Suprapubic skin (tissue), 4 donors: ENCODE data around the gene CRB2. TPM values are rescaled to one million over a fixed set of nuclear protein-coding genes. Genes with fewer than 3 reads are reported as not detected.

Experiments
- DNase-seq, 2 donors: peaks; one replicate each; pipeline ENCODE4 v3.0.0-alpha.2; 2019; ENCODE audit warnings: low spot score in 2 of 2
- H3K27ac ChIP-seq: fragments of 200-600 bp; sonication (generic); one replicate; pipeline ENCODE4 v1.5.1; 2019
- H3K27me3 ChIP-seq: fragments of 200-600 bp; sonication (generic); one replicate; pipeline ENCODE4 v1.5.1; 2019
- H3K36me3 ChIP-seq: fragments of 200-600 bp; sonication (generic); one replicate; pipeline ENCODE4 v1.5.1; 2019
- H3K4me1 ChIP-seq: fragments of 200-600 bp; sonication (generic); one replicate; pipeline ENCODE4 v1.5.1; 2019
- H3K4me3 ChIP-seq: fragments of 200-600 bp; sonication (generic); one replicate; pipeline ENCODE4 v1.5.1; 2019; ENCODE audit warnings: mild to moderate bottlenecking
- H3K9me3 ChIP-seq: fragments of 200-600 bp; sonication (generic); one replicate; pipeline ENCODE4 v1.5.1; 2019
- EP300 ChIP-seq: sonication (generic); formaldehyde crosslinking; IDR thresholded peaks from one replicate; pipeline ENCODE4 v1.6.1; 2017; ENCODE audit warnings: antibody characterized with exemption
- POLR2A ChIP-seq, 2 donors: fragments of 450-650 bp; IDR thresholded peaks; one replicate each; pipeline ENCODE4 v1.6.1; 2017; ENCODE audit warnings: antibody characterized with exemption in 2 of 2, mild to moderate bottlenecking in 2 of 2, moderate library complexity in 2 of 2
- POLR2AphosphoS5 ChIP-seq, 3 donors: sonication (generic); formaldehyde crosslinking; IDR thresholded peaks; one replicate each; pipeline ENCODE4 v1.6.1; 2017; ENCODE audit warnings: antibody characterized with exemption in 3 of 3
- WGBS: methylation state at CpG from one replicate; pipeline ENCODE4 v1.1.5; 2018; 5-methylcytosine and 5-hydroxymethylcytosine counted together
- total RNA-seq, 4 donors: library from RNA; depleted of rRNA; stranded (reverse); fragments of >200 nt; gene quantifications; one replicate each; pipeline ENCODE4 v1.1.0, GENCODE V29; 2016
- TF ChIP-seq, protein P1 (sequence below), 2 donors: fragments of 200-600 bp in 1 of 2; fragments of 450-650 bp in 1 of 2; sonication (generic) in 1 of 2; IDR thresholded peaks; one replicate each; pipeline ENCODE4 v1.5.1; 2016 to 2019; ENCODE audit warnings: antibody characterized with exemption in 2 of 2, mild to moderate bottlenecking in 1 of 2, moderate library complexity in 1 of 2

Gene CRB2
- total RNA-seq, 4 donors from 2014 or later: not detected

DNA sequence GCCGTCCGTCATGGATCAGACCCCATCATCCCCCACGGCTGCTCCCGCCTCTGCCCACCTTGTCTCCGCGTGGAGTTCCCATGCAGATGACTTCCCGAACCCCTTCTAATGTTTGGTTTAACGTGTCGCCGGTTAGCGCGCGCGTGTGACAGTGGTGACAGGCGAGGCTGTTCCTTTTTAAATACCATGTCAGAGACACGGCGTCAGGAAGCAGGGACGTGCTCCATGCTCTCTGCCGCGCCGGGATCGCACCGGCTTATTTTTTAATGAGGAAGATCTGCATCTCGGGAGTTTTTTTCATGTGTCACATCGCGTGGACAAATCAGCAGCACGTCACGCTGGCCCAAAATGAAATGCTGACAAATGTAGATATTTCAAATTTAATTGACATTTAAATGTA lies 35.9 kb downstream of the CRB2 start:
- Histone ChIP-seq H3K4me1 (no peaks in the 10 kb centered on the region), H3K27ac (no peak overlapping the region), H3K36me3 (no peaks in the 10 kb centered on the region), H3K27me3 (no peaks in the 10 kb centered on the region), H3K9me3 (no peaks in the 10 kb centered on the region), H3K4me3 (no peak overlapping the region)
- DNase-seq: no peak
- WGBS: 94% methylated on average over 28 of the region's 28 CpGs
- TF ChIP-seq, protein P1, sequence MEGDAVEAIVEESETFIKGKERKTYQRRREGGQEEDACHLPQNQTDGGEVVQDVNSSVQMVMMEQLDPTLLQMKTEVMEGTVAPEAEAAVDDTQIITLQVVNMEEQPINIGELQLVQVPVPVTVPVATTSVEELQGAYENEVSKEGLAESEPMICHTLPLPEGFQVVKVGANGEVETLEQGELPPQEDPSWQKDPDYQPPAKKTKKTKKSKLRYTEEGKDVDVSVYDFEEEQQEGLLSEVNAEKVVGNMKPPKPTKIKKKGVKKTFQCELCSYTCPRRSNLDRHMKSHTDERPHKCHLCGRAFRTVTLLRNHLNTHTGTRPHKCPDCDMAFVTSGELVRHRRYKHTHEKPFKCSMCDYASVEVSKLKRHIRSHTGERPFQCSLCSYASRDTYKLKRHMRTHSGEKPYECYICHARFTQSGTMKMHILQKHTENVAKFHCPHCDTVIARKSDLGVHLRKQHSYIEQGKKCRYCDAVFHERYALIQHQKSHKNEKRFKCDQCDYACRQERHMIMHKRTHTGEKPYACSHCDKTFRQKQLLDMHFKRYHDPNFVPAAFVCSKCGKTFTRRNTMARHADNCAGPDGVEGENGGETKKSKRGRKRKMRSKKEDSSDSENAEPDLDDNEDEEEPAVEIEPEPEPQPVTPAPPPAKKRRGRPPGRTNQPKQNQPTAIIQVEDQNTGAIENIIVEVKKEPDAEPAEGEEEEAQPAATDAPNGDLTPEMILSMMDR (IDR thresholded peaks at IDR 0.05): no peak
- TF ChIP-seq EP300: no peak
- no peak for TF ChIP-seq POLR2A (IDR thresholded peaks at IDR 0.05)
- no peak for TF ChIP-seq POLR2AphosphoS5 (IDR thresholded peaks at IDR 0.05)

DNA sequence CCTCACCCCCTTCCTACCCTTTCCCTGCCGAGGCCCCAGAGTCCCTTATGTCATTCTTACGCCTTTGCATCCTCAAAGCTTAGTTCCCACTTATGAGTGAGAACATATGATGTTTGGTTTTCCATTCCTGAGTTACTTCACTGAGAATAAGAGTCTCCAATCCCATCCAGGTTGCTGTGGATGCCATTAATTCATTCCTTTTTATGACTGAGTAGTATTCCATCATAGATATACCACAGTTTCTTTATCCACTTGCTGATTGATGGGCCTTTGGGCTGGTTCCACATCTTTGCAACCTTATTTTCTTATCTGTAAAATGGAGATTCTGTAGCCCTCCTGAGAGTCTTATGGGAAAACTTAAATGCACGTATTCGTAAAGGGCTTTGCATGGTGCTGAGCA lies 36.8 kb downstream of the CRB2 start:
- DNase-seq: no peak
- TF ChIP-seq POLR2AphosphoS5 (IDR thresholded peaks at IDR 0.05): no peak
- Histone ChIP-seq H3K36me3 (no peaks in the 10 kb centered on the region), H3K9me3 (no peaks in the 10 kb centered on the region), H3K27ac (no peak overlapping the region), H3K4me3 (no peak overlapping the region), H3K27me3 (no peaks in the 10 kb centered on the region), H3K4me1 (no peaks in the 10 kb centered on the region)
- WGBS: 99% methylated on average over 4 of the region's 4 CpGs

DNA sequence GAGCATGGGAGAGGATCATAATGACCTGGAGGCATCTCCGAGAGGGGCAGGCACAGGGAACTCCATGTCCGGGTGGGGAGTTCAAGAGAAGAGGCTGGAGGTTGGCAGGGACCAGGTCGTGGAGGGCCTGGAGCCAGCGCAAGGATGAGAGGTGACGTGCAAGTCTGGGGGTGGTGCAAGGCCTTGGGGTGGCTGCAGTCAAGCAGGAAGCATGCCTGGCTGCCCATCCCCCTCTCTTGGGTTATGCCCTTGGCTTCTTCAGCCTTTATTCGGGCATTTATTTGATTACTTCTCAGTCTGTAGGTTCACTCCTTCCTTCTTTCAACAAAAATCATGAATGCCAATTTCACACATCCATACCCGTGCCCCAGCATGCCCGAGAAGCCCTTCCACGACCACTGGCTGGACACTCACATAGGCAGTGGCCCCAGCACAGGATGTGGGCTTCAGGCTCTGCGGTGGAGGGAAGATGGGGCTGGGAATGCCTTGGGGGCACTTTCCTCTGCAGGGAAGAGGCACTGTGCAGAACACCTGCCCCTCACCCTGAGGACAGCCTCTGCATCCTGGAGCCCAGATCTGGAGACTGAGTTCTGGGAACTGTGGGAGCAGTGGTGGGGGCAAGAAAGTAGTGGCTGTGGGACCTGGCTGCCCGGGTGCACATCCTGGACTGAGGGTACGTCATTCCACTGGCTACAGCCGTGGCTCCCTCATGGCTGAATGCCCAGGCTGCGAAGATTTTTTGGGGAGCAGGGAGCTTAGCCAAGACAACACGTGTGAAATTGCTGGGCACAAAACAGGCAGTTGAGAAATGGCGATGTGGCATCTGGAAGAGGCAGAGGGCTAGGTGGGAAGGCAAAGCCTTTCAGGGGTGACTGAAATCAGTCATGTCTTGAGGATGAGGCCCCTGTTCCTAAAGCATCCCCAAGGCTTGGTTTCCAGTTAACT lies 38.6 kb downstream of the CRB2 start:
- Histone ChIP-seq H3K36me3 (no peaks in the 10 kb centered on the region), H3K4me1 (no peaks in the 10 kb centered on the region), H3K4me3 (no peak overlapping the region), H3K27me3 (no peaks in the 10 kb centered on the region), H3K9me3 (no peaks in the 10 kb centered on the region), H3K27ac (no peak overlapping the region)
- TF ChIP-seq, protein P1 (IDR thresholded peaks at IDR 0.05): no peak
- TF ChIP-seq EP300: no peak
- TF ChIP-seq POLR2AphosphoS5 (IDR thresholded peaks at IDR 0.05): no peak
- no peak for TF ChIP-seq POLR2A (IDR thresholded peaks at IDR 0.05)
- DNase-seq: no peak
- 83% methylated on average over 15 of the region's 16 CpGs for WGBS

DNA sequence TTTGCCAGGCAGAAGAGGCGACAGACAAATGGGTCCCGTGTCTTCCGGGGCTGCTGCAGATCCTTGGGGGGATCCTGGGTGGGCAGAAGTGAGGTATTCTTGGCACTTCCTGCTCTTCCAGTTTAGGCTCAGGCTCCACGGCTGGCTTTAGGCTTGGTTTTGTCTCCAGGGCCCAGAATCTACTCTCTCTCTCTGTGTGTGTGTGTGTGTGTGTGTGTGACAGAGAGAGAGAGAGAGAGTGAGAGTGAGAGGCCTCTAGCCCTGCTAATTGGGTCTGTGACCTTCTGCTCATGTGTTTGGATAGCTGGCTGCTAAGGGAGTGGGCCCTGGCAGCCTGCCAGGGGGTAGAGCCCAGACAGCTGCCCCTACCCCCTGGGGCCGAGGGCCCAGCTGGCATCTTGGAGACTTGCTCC lies 39.3 kb downstream of the CRB2 start:
- H3K9me3 ChIP-seq: no peaks in the 10 kb centered on the region
- TF ChIP-seq EP300: no peak
- TF ChIP-seq, protein P1 (IDR thresholded peaks at IDR 0.05): no peak
- no peak for TF ChIP-seq POLR2AphosphoS5 (IDR thresholded peaks at IDR 0.05)
- no peak for TF ChIP-seq POLR2A (IDR thresholded peaks at IDR 0.05)
- H3K27me3 ChIP-seq: no peaks in the 10 kb centered on the region
- no peak overlapping the region for H3K27ac ChIP-seq
- no peak for DNase-seq
- no peaks in the 10 kb centered on the region for H3K4me1 ChIP-seq
- H3K36me3 ChIP-seq: no peaks in the 10 kb centered on the region
- WGBS: 79% methylated on average over 5 of the region's 5 CpGs
- H3K4me3 ChIP-seq: no peak overlapping the region

DNA sequence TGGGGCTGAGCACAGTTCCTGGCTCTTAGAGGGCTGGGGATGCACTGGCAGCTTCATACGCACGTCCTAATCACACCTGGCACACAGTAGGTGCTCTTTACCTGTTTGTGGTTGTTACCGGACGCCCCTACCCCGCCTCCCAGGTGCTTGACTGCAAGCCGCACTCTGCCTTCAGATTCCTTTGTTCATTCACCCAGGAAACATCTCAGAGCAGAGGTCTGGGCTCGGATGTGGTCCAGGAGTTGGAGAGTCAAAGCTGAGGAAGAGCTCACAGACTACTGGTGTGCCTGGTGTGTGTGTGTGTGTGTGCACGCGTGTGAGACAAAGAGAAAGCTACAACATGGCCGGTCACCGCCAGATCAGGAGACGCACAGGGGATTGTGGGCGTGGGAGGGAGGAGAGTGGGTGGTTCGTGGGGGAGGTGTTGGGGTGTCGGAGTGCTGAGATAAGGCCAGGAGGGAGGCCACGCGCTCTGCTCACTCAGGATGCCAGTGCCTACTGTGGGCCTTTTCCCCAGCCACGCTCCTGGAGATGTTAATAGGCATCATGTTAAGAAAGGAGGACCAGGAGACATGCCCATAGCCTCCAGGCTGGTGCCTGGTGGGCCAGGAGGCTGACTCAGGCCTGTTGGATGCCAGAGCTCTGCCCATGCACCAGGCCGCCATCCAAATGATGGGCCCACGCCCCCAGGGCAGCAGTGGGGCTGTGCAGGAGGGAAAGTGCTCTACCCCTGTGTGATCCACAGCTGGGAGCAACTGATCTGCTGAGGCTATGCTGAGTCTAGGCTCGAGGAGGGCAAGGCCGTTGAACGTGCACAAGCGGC lies 39.9 kb downstream of the CRB2 start:
- WGBS: 84% methylated on average over 16 of the region's 24 CpGs

More for the DNA sequence above, 39.9 kb downstream of the CRB2 start:
- H3K4me3 ChIP-seq: no peak overlapping the region
- no peaks in the 10 kb centered on the region for H3K36me3 ChIP-seq
- TF ChIP-seq POLR2A (IDR thresholded peaks at IDR 0.05) (no peak), POLR2AphosphoS5 (IDR thresholded peaks at IDR 0.05) (no peak), EP300 (no peak)
- TF ChIP-seq, protein P1 (IDR thresholded peaks at IDR 0.05): no peak
- H3K9me3 ChIP-seq: no peaks in the 10 kb centered on the region
- DNase-seq: no peak
- H3K4me1 ChIP-seq: no peaks in the 10 kb centered on the region
- H3K27me3 ChIP-seq: no peaks in the 10 kb centered on the region
- no peak overlapping the region for H3K27ac ChIP-seq
